ENCODE data around the gene KLKB1. TPM values are rescaled to one million over a fixed set of nuclear protein-coding genes. Genes with fewer than 3 reads are reported as not detected.
"Not testable (repeated sequence)": the region's sequence is repeated elsewhere in the genome, so short reads cannot be mapped to it uniquely, and the experiment has no call there.

Gene KLKB1
- total RNA-seq, 1 donor from 2014 or later, result 1.4 TPM

DNA sequence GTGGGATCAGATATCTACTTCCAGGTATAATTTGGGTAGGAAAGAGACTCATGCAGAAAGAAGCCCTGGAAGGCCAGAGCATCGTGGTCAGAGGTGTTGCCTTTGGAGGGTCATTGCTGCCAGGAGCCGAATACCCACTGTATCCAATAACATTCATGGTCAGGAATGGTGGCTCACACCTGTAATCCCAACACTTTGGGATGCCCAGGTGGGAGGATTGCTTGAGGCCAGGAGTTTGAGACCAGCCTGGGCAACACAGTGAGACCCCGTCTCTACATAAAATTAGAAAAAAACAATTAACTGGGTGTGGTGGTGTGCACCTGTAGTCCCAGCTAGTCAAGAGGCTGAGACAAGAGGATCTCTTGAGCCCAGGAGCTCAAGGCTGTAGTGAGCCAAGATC lies 27.8 kb downstream of the KLKB1 start:
- intact Hi-C loops (cut with DNase I), result no loop called here
- DNase-seq (ENCODE audit: missing footprints), result no peak
- ATAC-seq, result no peak

DNA sequence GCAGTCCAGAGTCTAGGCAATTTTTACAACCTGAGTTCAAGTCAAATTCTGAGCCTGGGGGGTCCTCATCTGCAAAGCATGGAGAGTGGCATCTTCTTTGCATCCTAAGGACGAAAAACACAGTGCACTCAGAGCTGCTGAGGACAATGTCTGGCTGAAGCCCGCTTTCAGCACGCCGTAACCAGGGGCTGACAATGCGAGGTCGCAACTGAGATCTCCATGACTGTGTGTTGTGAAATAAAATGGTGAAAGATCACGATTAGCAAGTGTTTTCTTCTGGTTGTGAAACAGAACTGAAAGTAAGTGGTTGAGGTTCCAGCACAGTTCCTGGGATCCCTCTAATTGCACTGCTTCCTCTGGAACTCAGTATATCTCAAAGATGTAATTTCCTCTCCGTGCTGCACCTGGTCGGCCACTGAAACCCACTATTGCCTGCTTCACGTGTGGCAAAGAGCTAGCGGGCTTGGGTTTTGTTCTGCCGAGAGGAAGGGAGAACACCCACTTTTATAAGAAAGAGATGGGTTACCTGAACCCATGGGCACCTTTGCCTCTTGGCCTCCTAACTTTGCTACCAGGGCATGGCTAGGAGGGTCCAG lies 31.0 kb downstream of the KLKB1 start:
- no peak for ATAC-seq
- no peak for DNase-seq (ENCODE audit: missing footprints)
- intact Hi-C loops (cut with DNase I), result no loop called here

DNA sequence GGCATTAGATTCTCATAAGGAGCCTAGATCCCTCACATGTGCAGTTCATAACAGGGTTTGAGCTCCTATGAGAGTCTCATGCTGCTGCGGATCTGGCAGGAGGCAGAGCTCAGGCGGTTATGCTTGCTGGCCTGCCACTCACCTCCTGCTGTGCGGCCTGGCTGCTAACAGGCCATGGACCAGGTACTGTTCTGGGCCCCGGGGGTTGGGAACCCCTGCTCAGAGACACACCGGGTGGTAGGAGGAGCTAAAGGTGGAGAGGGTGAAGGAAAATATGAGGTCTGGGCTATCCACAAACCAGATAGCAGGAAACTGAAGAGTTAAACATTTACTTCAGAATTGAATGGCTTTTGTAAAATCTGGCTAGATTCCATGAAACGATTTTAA lies 32.8 kb downstream of the KLKB1 start:
- intact Hi-C loops (cut with DNase I), result no loop called here
- ATAC-seq (no peak), DNase-seq (ENCODE audit: missing footprints) (no peak)

DNA sequence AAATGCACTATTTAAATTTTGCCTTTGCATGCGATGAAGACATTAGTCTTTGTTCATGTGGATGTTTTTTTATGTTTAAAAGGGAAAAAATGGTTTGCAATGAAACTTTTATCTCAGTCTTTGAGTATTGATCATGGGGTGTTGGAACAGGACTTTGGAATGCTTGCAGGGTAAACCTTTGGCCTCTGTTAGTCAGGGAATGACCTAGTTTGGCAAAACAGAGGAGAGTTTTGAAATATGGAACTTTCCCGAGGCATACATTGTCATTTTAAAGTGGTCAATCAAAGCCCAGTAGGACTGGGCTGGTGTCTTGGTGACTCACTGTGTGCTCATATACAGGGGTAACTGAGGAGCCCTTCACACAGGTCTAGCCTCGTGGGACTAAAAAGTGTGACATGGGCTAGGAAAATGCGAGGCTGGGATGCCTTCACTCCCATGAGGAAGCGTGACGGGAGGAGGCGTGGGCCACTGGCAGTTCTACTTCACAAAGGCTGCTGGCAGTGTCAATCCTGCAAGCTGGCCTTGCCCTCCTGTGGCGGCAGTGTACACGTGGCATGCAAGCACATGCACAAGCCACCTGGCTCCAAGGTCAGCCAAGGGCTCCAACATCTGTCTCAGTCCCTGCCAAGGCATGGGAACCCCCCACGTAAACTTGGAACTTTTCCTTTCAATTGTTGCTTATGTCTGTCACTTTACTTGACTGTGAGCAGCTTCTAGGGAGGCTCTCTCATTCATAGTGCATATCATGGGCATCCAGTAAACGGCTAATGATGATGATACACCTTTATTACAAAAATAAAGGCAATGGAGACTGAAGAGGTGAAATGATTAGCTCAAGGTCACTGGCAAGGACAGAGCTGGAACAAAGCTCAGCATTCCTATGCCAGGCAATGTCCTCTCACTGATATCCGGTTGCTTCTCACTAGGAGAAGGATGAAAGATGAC lies 33.5 kb downstream of the KLKB1 start:
- DNase-seq (ENCODE audit: missing footprints) (no peak), ATAC-seq (peak; percentile 31)
- intact Hi-C loops (cut with DNase I), result no loop called here

DNA sequence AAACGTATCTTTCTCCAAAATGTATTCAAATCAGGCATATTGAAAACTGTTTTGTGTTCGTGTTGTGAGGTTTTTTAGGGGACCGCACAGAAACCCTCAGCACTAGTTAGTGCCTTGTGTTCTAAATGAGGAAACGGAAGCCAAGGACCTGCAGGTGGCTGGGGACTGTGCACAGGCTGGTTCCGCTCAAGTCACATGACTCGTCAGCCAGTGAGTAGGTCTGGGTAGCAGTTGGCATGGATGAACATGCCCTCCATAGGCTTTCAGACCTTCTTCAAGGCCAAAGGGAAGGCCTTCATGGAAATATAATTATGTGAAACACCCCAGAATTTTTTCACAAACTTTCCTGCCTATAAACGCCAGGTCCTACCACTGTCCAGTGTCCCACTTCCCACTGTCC lies 37.4 kb downstream of the KLKB1 start:
- ATAC-seq (no peak), DNase-seq (ENCODE audit: missing footprints) (no peak)
- intact Hi-C loops (cut with DNase I), result no loop called here

DNA sequence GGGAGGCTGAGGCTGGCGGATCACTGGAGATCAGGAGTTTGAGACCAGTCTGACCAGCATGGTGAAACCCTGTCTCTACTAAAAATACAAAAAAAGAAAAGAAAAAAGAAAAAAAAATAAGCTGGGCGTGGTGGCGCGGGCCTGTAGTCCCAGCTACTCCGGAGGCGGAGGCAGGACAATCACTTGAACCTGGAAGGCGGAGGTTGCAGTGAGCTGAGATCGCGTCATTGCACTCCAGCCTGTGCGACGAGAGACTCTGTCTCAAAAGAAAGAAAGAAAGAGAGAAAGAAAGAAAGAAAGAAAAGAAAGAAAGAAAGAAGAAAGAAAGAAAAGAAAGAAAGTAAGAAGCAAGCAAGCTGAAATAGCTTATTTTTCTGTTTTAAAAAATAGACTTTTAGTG lies 37.9 kb downstream of the KLKB1 start:
- DNase-seq (ENCODE audit: missing footprints); intact Hi-C loops (cut with DNase I); ATAC-seq: not testable (repeated sequence)

DNA sequence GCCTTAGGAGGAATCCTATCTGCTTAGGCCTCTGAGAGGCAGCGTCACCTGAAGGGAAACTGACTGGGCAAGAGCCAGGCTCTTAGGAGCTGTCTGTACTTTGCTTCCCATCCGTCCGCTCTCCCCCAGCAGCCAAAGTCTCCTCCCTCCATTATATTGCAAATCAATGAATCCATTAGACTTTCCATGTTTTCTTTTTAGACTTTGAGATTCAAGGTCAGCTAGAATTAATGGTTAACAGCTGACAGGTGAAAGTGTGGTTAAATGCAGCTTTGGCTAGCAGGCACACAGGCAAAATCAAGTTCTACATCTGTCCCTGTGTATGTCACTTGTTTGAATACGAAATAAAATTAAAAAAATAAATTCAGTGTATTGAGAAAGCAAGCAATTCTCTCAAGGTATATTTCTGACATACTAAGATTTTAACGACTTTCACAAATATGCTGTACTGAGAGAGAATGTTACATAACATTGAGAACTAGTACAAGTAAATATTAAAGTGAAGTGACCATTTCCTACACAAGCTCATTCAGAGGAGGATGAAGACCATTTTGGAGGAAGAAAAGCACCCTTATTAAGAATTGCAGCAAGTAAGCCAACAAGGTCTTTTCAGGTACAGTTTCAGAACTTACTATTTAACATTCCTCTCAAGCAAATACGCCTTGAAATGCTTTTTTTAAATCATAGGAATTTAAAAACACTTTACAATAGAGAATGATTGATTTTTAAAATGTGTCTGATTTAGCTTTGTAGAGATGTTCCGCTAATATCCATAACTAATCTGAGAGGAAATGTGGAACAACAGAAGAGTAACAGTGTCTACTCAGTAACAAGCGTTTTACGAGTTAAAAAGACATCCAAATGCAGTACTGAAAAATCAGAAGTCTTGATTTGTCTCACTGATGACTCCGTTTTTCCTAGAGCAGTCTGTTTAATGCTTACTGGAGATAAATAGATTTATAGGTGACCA lies 38.7 kb downstream of the KLKB1 start, which contains the start of gene F11:
TSS of gene F11 (plus strand) at position 507 of the 970 bp plus-strand sequence. CDS start 948 bp downstream, outside the sequence.
- DNase-seq (ENCODE audit: missing footprints) (no peak), ATAC-seq (no peak)
- intact Hi-C loops (cut with DNase I), result no loop called here

DNA sequence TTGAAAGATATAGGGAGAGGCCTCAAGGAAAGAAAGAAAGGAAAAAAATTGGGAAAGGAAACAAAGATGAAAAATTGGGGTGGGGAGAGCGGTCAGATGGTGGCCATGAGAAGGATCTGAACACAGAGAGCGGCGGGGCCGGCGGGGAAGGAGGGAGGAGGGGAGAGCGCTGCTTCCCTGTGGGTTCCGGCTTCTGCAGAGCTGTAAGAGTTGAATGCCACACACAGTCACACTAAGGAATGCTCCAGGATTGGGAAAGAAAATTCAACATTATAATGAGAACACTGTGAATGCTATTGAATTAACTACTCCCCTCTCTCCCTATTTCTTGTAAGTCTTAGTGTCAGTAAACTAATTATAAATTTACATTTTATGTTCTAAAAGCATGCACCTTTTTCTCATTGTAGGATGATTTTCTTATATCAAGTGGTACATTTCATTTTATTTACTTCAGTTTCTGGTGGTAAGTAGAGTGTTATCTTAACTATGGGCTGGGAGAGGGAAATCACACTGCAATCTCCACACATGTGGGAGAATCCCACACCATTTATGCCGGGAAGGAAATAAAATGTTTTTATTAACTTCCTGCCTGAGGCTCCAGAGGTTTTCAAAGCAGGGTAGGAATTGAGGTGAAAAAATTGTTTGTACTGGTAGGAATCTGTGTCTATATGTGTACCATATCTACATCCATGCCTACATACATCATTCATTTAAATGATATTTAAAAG lies 39.6 kb downstream of the KLKB1 start:
- intact Hi-C loops (cut with DNase I), result no loop called here
- DNase-seq (ENCODE audit: missing footprints) (no peak), ATAC-seq (peak; percentile 44)

DNA sequence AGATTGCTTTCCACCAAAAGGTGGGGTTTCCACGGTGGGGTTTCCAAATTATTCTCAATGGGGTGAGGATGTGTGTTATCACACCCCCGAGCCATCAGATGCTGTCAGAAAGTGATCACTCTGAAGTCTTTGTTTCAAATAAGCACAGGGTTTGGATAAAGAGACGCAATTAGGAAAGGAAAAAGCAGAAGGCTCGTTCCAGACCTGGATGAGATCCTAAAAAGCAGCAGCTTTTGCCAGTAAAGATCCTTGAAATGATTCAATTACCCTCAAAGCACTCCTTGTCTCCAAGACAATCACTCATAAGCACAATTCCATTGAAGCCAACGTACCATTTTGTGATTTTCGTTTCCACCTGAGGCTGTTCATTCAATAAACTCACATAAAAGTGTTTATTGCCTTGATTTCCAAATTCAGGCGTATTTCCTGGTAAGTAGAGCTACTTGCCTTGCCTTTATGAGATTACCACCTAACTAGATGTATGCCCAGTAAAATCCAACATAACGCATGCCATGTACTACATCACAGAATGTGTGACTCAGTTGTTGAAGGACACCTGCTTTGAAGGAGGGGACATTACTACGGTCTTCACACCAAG lies 43.9 kb downstream of the KLKB1 start:
- intact Hi-C loops (cut with DNase I), result no loop called here
- ATAC-seq, result no peak
- no peak for DNase-seq (ENCODE audit: missing footprints)

DNA sequence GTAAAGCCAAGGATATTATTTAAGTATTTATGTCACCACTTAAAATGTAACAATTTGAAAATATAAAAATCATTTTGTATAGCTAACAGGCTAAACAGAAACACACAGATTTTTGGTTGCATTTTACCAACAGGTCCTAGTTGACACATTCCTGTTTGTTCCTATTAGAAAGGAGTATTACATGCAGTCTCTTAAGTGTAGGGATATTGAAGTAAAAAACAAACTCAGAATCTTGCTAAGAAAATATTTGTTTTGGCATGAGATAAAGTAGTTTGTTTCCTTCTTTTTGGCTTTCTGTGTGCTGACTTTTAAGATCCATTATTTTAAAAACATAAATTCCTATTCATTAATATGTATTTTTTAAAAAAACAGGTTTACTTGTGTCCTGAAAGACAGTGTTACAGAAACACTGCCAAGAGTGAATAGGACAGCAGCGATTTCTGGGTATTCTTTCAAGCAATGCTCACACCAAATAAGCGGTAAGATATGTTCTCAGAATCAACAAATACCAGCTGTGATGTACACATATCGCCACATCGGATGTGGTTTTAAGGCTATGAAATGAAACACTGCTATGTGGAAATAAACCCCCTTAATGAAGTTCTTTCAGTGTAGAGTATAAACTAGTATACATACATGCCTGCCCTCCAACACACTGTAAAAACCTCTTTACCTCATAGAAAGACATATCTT lies 45.5 kb downstream of the KLKB1 start:
- DNase-seq (ENCODE audit: missing footprints) (no peak), ATAC-seq (no peak)
- intact Hi-C loops (cut with DNase I), result no loop called here

DNA sequence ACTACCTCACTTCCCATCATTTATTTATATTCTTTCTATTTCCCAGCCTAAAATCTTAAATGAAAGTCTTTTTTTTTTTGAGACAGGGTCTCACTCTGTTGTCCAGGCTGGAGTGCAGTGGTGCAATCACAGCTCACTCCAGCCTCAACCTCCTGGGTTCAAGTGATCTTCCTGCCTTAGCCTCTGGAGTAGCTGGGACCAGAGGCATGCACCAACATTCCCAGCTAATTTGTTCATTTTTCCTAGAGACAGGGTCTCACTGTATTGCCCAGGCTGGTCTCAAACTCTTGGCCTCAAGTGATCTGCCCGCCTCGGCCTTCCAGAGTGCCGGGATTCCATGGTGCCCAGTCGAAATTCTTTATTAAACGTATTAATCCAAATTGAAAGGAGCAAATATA lies 46.1 kb downstream of the KLKB1 start:
- DNase-seq (ENCODE audit: missing footprints); intact Hi-C loops (cut with DNase I); ATAC-seq: not testable (repeated sequence)

DNA sequence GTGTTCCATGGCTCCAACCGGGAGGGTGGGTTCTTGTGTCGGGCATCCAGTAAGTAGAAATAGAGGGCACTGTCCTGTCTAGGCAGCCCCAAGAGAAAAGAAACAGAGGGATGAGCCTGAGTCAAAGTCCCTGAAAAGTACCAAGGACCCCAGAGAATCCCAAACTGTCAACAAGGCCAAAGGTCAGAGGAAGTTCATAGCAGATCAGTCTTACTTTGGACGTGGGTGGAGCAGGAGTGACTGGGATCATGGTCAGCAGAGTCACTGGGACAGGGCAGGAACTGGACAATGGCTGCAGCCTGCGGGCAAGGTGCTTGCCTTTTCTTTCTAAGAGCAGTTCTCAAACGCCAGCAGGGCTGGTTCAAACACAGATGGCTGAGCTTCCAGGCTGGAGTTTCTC lies 56.0 kb downstream of the KLKB1 start:
- ATAC-seq (no peak), DNase-seq (ENCODE audit: missing footprints) (no peak)
- intact Hi-C loops (cut with DNase I), result no loop called here

DNA sequence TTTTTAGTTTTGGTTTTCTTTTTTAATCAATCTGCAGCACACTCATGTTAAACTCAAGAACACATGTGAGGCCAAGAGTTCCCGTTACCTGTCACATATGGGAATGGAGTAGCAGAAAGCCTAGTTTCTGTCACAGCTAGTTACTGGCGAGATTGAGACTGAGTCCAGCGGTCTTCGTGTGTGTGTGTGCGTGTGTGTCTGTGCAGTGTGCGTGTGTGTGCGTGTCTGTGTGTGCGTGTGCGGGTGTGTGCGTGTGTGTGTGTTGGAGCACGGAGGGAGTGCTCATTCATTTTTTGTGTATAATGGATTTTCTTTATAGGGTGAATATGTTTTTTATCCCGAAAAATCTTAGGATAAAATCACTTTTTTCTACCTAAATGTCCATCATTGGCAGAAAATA lies 57.8 kb downstream of the KLKB1 start:
- DNase-seq (ENCODE audit: missing footprints), result no peak
- ATAC-seq, result no peak
- intact Hi-C loops (cut with DNase I), result no loop called here

DNA sequence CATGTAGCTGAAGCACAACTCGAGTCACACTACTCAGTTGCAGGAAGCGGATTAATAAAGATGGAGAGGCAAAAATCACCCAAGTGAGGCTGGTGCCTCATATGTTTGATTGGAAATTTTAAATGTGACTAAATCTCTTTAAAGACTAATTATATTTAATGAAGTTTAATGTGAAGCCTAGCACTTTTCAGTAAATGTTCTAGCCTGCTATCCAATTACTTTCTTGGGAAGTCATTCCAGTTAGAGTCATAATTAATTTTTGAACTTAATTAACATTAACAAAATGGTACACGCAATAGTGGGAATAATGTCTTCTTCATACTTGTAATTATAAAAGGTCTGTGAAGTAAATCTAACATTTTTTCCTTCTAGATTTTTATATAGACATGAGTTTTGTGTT lies 59.3 kb downstream of the KLKB1 start:
- intact Hi-C loops (cut with DNase I), result no loop called here
- DNase-seq (ENCODE audit: missing footprints), result no peak
- no peak for ATAC-seq

DNA sequence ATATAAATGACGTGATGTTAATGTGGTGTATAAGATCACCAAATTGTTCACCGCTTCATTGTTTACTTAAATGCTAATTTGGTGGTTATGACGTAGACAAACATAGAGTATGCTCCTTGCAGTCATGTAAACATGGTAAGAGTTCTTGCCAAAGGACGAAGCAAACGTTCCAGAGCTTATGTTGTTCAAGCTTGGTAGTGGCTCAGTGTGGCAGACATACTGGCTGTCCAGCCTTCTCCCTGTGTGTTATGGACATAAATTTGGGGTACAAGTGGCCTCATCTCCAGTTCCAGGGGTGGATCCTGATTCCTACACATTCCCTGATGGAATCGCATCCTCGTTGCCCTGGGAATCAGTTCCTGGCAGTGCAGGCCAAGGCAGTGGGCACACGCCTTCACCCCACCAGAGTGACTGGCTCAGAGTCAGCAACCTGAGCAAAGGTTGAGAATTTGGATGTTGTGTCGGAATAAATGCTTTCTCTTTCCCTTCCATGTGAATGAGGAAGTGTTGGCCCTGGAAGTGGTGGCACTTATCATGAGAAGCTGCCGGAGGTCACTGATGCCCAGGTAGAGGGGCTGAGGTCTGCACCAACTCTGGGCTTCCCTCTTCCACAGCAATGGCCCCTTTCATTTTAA lies 64.1 kb downstream of the KLKB1 start:
- ATAC-seq (no peak), DNase-seq (ENCODE audit: missing footprints) (no peak)
- intact Hi-C loops (cut with DNase I), result no loop called here

DNA sequence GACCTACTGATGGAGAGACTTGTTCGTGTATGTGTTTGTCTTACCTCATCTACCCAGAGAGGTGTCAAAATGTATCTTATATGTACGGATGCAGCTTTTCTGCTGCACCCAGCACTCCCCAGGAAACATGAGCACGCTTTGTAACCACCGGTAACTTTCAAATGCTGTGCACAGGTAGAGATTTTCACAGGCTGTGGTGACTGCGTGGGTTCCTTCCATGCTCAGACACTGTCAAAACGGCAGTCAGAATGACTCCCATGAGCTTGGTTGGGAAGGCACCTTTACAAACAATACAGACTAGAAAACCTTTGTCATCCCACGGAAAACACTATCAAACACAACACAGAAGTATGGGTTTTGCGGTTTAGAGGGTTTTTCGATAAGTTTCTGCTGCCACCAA lies 66.9 kb downstream of the KLKB1 start:
- ATAC-seq (no peak), DNase-seq (ENCODE audit: missing footprints) (no peak)
- intact Hi-C loops (cut with DNase I), result no loop called here

DNA sequence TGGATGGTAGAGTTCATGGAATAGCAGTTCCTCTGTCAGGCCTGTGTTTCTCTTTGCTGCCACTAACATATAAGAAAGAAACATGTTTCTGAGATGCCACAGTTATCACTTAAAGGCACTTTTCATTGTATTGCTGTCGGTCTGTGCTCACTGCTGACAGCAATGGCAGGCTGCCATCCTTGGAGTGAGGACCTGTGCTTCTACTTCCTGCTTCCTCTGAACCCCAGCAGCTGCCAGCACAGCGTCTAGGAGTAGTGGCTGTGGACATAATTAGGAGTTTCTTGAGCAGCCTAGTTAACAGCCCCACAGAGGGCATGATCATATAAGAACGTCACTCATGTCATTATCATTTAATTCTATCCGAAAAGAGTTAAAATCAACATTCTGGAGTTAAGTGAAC lies 69.2 kb downstream of the KLKB1 start:
- no peak for DNase-seq (ENCODE audit: missing footprints)
- no peak for ATAC-seq
- intact Hi-C loops (cut with DNase I), result loop anchor here (2.0 kb wide), 1 partner anchor 290 kb away; no protein-coding TSS in a partner anchor

Data from Right ventricle myocardium inferior (tissue), 1 donor.